ENCODE data around the gene EML6. TPM values are rescaled to one million over a fixed set of nuclear protein-coding genes. Genes with fewer than 3 reads are reported as not detected.

The EML6 gene
- polyA plus RNA-seq, 1 of the 3 experiments (the other 2 are of a cell fraction) = 1.1 TPM

- 54% methylated on average over 5 of the region's 5 CpGs for WGBS (ENCODE audit: low lambda C conversion rate)
- no peak overlapping the region for H2AFZ ChIP-seq (ENCODE audit: low read depth)
- H3F3A ChIP-seq (replicated peaks; ENCODE audit: insufficient read depth) = no peaks in the 10 kb centered on the region
- no peak for DNase-seq
- POLR2A ChIA-PET = no interaction called here
- H3K79me2 ChIP-seq (ENCODE audit: insufficient read depth) = no peaks in the 10 kb centered on the region
- H3K4me1 ChIP-seq (ENCODE audit: control insufficient read depth in 1 of 2, insufficient read depth in 2 of 2, low read depth in 1 of 2, low read length in 1 of 2) = peaks cover 5 to 9% of the 10 kb centered on the region in 2 experiments; a peak in 3 of 4 replicates
- 0 out of 2 replicates have a peak overlapping the region, but pooled peaks have one; percentile 31 for H3K4me2 ChIP-seq
- H3K4me3 ChIP-seq (ENCODE audit: low read depth in 2 of 2, low read length in 1 of 2) = no peak overlapping the region
- TF ChIP-seq CTCF (IDR thresholded peaks at IDR 0.05) = no peak
- TF ChIP-seq JUND (IDR thresholded peaks at IDR 0.05) = no peak
- TF ChIP-seq PBX3 (IDR thresholded peaks at IDR 0.05) = no peak
- TF ChIP-seq RCOR1 (IDR thresholded peaks at IDR 0.05; ENCODE audit: low read length) = no peak
- TF ChIP-seq EP300 (IDR thresholded peaks at IDR 0.05; ENCODE audit: borderline replicate concordance in 1 of 2, low read depth in 1 of 2, low read length in 1 of 2) = no peak
- TF ChIP-seq RAD21 (IDR thresholded peaks at IDR 0.05; ENCODE audit: low read length) = no peak
- no peak for TF ChIP-seq FOXM1 (IDR thresholded peaks at IDR 0.05; ENCODE audit: low read depth)
- H3K9me3 ChIP-seq = no peaks in the 10 kb centered on the region
- H3K9ac ChIP-seq = no peak overlapping the region
- CTCF ChIA-PET = interaction anchor here (0.8 kb wide), 1 partner anchor 21 kb away, joined by 4 read pairs; no protein-coding TSS in a partner anchor
- no peaks in the 10 kb centered on the region for H3K9me2 ChIP-seq
- no peaks in the 10 kb centered on the region for H3K27me3 ChIP-seq (ENCODE audit: insufficient read depth)
- peak overlapping the region in 1 of 2 experiments; percentile 20; a peak in 1 of 4 replicates for H3K27ac ChIP-seq (ENCODE audit: low read depth in 2 of 2, low read length in 1 of 2)
- no peaks in the 10 kb centered on the region for H4K20me1 ChIP-seq (ENCODE audit: insufficient read depth)
- no peaks in the 10 kb centered on the region for H3K36me3 ChIP-seq (replicated peaks in 1 of 2; ENCODE audit: control insufficient read depth in 1 of 2, insufficient read depth in 2 of 2, low read length in 1 of 2)
These were observed 229.0 kb downstream of the EML6 start for GRCh38 chr2:54952425-54952824.

- H3K27me3 ChIP-seq (ENCODE audit: insufficient read depth) = no peaks in the 10 kb centered on the region
- H3K9me3 ChIP-seq = no peaks in the 10 kb centered on the region
- no peak overlapping the region for H3K9ac ChIP-seq
- no peaks in the 10 kb centered on the region for H3K79me2 ChIP-seq (ENCODE audit: insufficient read depth)
- no peaks in the 10 kb centered on the region for H3K9me2 ChIP-seq
- no peak for DNase-seq
- WGBS (ENCODE audit: low lambda C conversion rate) = 65% methylated on average over 9 of the region's 9 CpGs
- H4K20me1 ChIP-seq (ENCODE audit: insufficient read depth) = no peaks in the 10 kb centered on the region
- POLR2A ChIA-PET = no interaction called here
- H2AFZ ChIP-seq (ENCODE audit: low read depth) = no peak overlapping the region
- peaks cover 5 to 9% of the 10 kb centered on the region in 2 experiments; a peak in 3 of 4 replicates for H3K4me1 ChIP-seq (ENCODE audit: control insufficient read depth in 1 of 2, insufficient read depth in 2 of 2, low read depth in 1 of 2, low read length in 1 of 2)
- peak overlapping the region in 1 of 2 experiments; percentile 20; a peak in 2 of 4 replicates for H3K27ac ChIP-seq (ENCODE audit: low read depth in 2 of 2, low read length in 1 of 2)
- no peak overlapping the region for H3K4me3 ChIP-seq (ENCODE audit: low read depth in 2 of 2, low read length in 1 of 2)
- CTCF ChIA-PET = no interaction called here
- 0 out of 2 replicates have a peak overlapping the region, but pooled peaks have one; percentile 31 for H3K4me2 ChIP-seq
- no peaks in the 10 kb centered on the region for H3K36me3 ChIP-seq (replicated peaks in 1 of 2; ENCODE audit: control insufficient read depth in 1 of 2, insufficient read depth in 2 of 2, low read length in 1 of 2)
- no peaks in the 10 kb centered on the region for H3F3A ChIP-seq (replicated peaks; ENCODE audit: insufficient read depth)
- TF ChIP-seq POLR2AphosphoS5 (IDR thresholded peaks at IDR 0.05; ENCODE audit: low read depth, low read length) = no peak
- no peak for TF ChIP-seq YY1 (IDR thresholded peaks at IDR 0.05; ENCODE audit: low read depth)
- TF ChIP-seq REST (IDR thresholded peaks at IDR 0.05; ENCODE audit: low read depth, low read length) = no peak
- no peak for TF ChIP-seq FOXJ3 (CRISPR knock-in tag; IDR thresholded peaks at IDR 0.05)
- no peak for TF ChIP-seq CTCF (IDR thresholded peaks at IDR 0.05)
- no peak for TF ChIP-seq MAX (IDR thresholded peaks at IDR 0.05; ENCODE audit: low read depth)
- TF ChIP-seq NRF1 (IDR thresholded peaks at IDR 0.05; ENCODE audit: low read depth, low read length) = no peak
- TF ChIP-seq TCF12 (IDR thresholded peaks at IDR 0.05) = no peak
- no peak for TF ChIP-seq ELF1 (IDR thresholded peaks at IDR 0.05)
- TF ChIP-seq IRF3 (IDR thresholded peaks at IDR 0.05; ENCODE audit: low read depth, low read length) = no peak
- TF ChIP-seq EZH2phosphoT487 (IDR thresholded peaks at IDR 0.05; ENCODE audit: borderline replicate concordance, low read depth) = no peak
- no peak for TF ChIP-seq TAF1 (IDR thresholded peaks at IDR 0.05; ENCODE audit: borderline replicate concordance, low read depth, low read length)
These were observed 229.6 kb downstream of the EML6 start for GRCh38 chr2:54952978-54953456.

Measured in SK-N-SH (cell line).